Inflammatory macrophage (primary cell): ENCODE data around the gene HGD.
A peak's percentile ranks its signal among the peaks of the same experiment; 100 is the strongest.
"Not testable (repeated sequence)": the region's sequence is repeated elsewhere in the genome, so short reads cannot be mapped to it uniquely, and the experiment has no call there.

Source experiments
- DNase-seq, 2 donors: peaks; one replicate each; pipeline ENCODE4 v3.0.0-alpha.2; 2020 to 2022
- total RNA-seq, 18 experiments: gene quantifications; one replicate each; lab custom pipeline; 2026; ENCODE audit warnings: mixed read lengths in 6 of 18, inconsistent platforms in 2 of 18; lab: John Stamatoyannopoulos, UW

HGD gene
- 0 to 1.8 (median 0.63) reads per million in 18 experiments for total RNA-seq

- DNase-seq = no peak
Measured at GRCh38 chr3:120682095-120682681, at the start of gene HGD. TSS of gene HGD (minus strand) at chr3:120682239. CDS start at chr3:120682111, 128 bp downstream.

- no peak for DNase-seq
Measured at GRCh38 chr3:120730576-120731542, 48.8 kb upstream of the HGD start.

- no peak for DNase-seq
Measured at GRCh38 chr3:120726791-120727190, 44.8 kb upstream of the HGD start.

GRCh38 chr3:120719167-120719834 lies 37.3 kb upstream of the HGD start:
- not testable (repeated sequence) for DNase-seq

- DNase-seq = no peak
Measured at GRCh38 chr3:120713262-120713661, 31.2 kb upstream of the HGD start.

GRCh38 chr3:120710369-120710768 lies 28.3 kb upstream of the HGD start:
- DNase-seq = no peak

- DNase-seq = no peak
Measured at GRCh38 chr3:120708408-120708807, 26.4 kb upstream of the HGD start.

- no peak for DNase-seq
Measured at GRCh38 chr3:120706950-120707349, 24.9 kb upstream of the HGD start.

- peak; percentile 15 to 16 for DNase-seq
Measured at GRCh38 chr3:120705884-120706582, 24.0 kb upstream of the HGD start.

- no peak for DNase-seq
Measured at GRCh38 chr3:120699333-120699732, 17.3 kb upstream of the HGD start.

GRCh38 chr3:120693439-120694171 lies 11.6 kb upstream of the HGD start:
- DNase-seq = no peak

GRCh38 chr3:120689395-120689794 lies 7.4 kb upstream of the HGD start:
- DNase-seq = no peak

- peak; percentile 69 to 82 for DNase-seq
Measured at GRCh38 chr3:120688121-120688520, 6.1 kb upstream of the HGD start.

GRCh38 chr3:120685411-120685810 lies 3.4 kb upstream of the HGD start:
- no peak for DNase-seq

GRCh38 chr3:120684896-120685295 lies 2.9 kb upstream of the HGD start:
- DNase-seq = no peak

GRCh38 chr3:120683671-120684301 lies 1.7 kb upstream of the HGD start:
- no peak for DNase-seq

- DNase-seq = no peak
Measured at GRCh38 chr3:120683213-120683612, 1.2 kb upstream of the HGD start.

GRCh38 chr3:120681506-120682038 lies 467 bp downstream of the HGD start:
- no peak for DNase-seq

GRCh38 chr3:120681018-120681417 lies 1.0 kb downstream of the HGD start:
- no peak for DNase-seq

- no peak for DNase-seq
Measured at GRCh38 chr3:120680193-120680894, 1.7 kb downstream of the HGD start.
